WERI-Rb-1 (cell line): ENCODE measurements around the gene EPB42.

Experiments used
- DNase-seq: peaks from one replicate; pipeline ENCODE4 v3.0.0-alpha.2; 2020
- H3K27ac ChIP-seq: fragments of 250-450 bp; sonication (Bioruptor Pico); 2 replicates; pipeline ENCODE4 v1.5.1; 2020; ENCODE audit warnings: mild to moderate bottlenecking, moderate library complexity
- H3K27me3 ChIP-seq: fragments of 250-450 bp; sonication (Bioruptor Pico); 2 replicates; pipeline ENCODE4 v1.5.1; 2021; ENCODE audit warnings: mild to moderate bottlenecking, low read depth, moderate library complexity; ENCODE audit not compliant: insufficient read depth, severe bottlenecking
- H3K36me3 ChIP-seq: fragments of 250-450 bp; sonication (Bioruptor Pico); 2 replicates; pipeline ENCODE4 v1.5.1; 2020; ENCODE audit warnings: mild to moderate bottlenecking, moderate library complexity
- H3K4me3 ChIP-seq: 2 replicates; pipeline ENCODE4 v1.5.1; 2011; ENCODE audit warnings: low read depth, mild to moderate bottlenecking, control low read depth, low read length
- H3K9me3 ChIP-seq: fragments of 250-450 bp; sonication (Bioruptor Pico); 2 replicates; pipeline ENCODE4 v1.5.1; 2021; ENCODE audit warnings: mild to moderate bottlenecking, moderate library complexity; ENCODE audit not compliant: severe bottlenecking
- TF ChIP-seq, protein P1 (sequence below): IDR thresholded peaks from 2 replicates; pipeline ENCODE4 v1.5.1; 2011; ENCODE audit warnings: low read depth, mild to moderate bottlenecking, control low read depth, inconsistent platforms, low read length

The EPB42 gene

DNA sequence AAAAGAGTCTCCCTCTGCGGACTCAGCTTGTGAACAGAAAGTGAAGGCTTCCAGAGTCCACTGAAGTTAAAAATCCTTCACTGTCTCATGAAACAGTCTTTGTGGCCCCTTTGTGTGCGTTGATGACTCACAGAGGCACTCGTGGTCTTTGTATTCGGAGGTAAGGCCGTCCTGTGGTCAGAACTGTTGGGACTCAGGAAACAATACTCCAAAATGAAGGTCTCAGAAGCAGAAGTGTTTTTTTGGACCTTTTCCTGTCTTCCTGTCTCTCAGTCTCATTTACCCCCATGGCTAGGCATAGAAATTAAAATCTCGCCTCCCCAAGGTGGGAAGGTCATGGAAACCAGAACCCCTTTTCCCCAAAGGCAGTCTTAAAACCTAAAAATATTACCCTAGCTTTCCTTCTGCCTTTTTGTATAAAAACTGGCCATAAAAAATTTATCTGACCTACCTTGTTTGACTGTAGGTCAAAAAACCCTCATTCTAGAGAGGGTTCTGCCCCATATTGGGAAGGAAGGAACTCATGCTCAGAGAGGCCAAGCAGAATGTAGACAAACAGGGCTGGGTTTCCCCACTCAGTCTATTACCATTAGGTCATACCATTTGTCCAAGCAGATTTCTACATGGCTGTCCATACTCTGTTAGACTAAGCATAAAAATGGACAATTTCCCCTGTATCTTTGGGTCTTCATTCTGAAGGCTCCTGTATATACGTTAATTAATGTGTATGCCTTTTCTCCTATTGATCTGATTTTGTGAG is 19.1 kb upstream of the EPB42 start:
- TF ChIP-seq, protein P1, sequence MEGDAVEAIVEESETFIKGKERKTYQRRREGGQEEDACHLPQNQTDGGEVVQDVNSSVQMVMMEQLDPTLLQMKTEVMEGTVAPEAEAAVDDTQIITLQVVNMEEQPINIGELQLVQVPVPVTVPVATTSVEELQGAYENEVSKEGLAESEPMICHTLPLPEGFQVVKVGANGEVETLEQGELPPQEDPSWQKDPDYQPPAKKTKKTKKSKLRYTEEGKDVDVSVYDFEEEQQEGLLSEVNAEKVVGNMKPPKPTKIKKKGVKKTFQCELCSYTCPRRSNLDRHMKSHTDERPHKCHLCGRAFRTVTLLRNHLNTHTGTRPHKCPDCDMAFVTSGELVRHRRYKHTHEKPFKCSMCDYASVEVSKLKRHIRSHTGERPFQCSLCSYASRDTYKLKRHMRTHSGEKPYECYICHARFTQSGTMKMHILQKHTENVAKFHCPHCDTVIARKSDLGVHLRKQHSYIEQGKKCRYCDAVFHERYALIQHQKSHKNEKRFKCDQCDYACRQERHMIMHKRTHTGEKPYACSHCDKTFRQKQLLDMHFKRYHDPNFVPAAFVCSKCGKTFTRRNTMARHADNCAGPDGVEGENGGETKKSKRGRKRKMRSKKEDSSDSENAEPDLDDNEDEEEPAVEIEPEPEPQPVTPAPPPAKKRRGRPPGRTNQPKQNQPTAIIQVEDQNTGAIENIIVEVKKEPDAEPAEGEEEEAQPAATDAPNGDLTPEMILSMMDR, result no peak
- Histone ChIP-seq H3K27ac (no peak overlapping the region), H3K27me3 (no peaks in the 10 kb centered on the region), H3K9me3 (no peaks in the 10 kb centered on the region), H3K36me3 (no peaks in the 10 kb centered on the region), H3K4me3 (no peak overlapping the region)
- DNase-seq, result no peak

DNA sequence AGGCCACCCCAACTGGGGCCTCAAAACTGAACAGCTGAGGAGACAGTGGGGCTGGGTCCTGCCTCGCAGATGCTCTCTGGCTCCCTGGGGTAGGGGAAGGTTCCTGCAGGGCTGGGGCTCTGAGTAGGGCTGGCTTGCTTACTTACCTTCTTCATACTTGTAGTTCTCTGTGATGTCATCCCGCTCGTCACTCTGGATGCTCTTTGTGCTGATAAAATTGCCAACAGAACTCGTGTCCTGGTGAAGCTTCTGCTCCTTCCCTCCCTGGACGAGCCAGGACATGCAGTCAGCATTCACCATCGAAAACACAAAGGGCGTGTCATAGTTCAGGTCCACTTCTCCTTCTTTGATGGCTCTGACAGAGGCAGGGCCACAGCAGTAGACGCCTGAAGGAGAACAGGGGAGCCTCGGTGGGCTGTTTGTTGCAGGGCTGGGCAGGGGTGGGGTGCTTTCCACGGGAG is 17.9 kb upstream of the EPB42 start:
- DNase-seq, result no peak
- no peak overlapping the region for H3K27ac ChIP-seq
- H3K4me3 ChIP-seq, result no peak overlapping the region
- H3K36me3 ChIP-seq, result no peaks in the 10 kb centered on the region
- no peaks in the 10 kb centered on the region for H3K9me3 ChIP-seq
- TF ChIP-seq, protein P1, result no peak
- H3K27me3 ChIP-seq, result no peaks in the 10 kb centered on the region

DNA sequence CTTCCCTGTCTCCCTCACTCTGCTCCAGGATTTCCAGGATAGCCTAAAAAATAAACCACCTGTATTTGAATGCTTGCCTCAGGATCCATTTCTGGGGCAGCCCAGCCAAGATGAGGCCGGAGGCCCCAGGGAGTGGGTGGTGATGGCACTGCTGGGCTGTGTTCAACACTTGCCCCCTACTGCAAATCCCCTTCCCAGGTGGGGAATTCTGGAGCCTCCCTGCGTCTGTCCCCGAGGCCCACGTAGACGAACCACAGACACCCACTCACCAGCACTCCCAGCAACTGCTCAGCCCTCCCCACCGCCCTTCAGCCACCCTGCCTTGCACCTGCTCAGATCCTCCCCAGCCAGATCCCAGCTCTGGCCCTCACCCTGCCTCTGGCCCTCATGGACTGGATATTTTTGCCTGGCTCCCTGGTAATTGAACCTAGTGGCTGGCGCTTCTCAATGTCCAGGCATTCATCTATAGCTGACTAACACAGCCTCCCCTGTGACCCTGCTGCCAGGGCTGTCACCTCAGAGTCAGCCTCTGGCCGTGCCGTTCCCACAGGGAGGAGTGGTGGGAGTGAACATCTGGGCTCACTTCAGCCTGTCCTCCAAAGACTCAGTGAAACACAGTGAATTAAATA is 17.1 kb upstream of the EPB42 start:
- H3K9me3 ChIP-seq, result no peaks in the 10 kb centered on the region
- no peaks in the 10 kb centered on the region for H3K36me3 ChIP-seq
- no peaks in the 10 kb centered on the region for H3K27me3 ChIP-seq
- no peak overlapping the region for H3K4me3 ChIP-seq
- DNase-seq, result no peak
- TF ChIP-seq, protein P1, result no peak
- H3K27ac ChIP-seq, result no peak overlapping the region

- no peaks in the 10 kb centered on the region for H3K36me3 ChIP-seq
- no peak overlapping the region for H3K4me3 ChIP-seq
- H3K9me3 ChIP-seq, result no peaks in the 10 kb centered on the region
- no peak for DNase-seq
- H3K27ac ChIP-seq, result no peak overlapping the region
- H3K27me3 ChIP-seq, result no peaks in the 10 kb centered on the region
- TF ChIP-seq, protein P1, result no peak
Measured at GRCh38 chr15:43235536-43235935, 14.7 kb upstream of the EPB42 start.

GRCh38 chr15:43232289-43232874 is 11.6 kb upstream of the EPB42 start:
- Histone ChIP-seq H3K4me3 (no peak overlapping the region), H3K9me3 (no peaks in the 10 kb centered on the region), H3K27ac (no peak overlapping the region), H3K36me3 (no peaks in the 10 kb centered on the region), H3K27me3 (no peaks in the 10 kb centered on the region)
- TF ChIP-seq, protein P1, result no peak
- DNase-seq, result no peak
